Astrocyte of the cerebellum (primary cell): ENCODE results near the gene KCP.

Experiments used
- DNase-seq: peaks from one replicate; pipeline ENCODE4 v3.0.0-alpha.2; 2011; ENCODE audit warnings: low read depth
- H3K4me3 ChIP-seq: 2 replicates; pipeline ENCODE4 v1.5.1; 2011; ENCODE audit warnings: mild to moderate bottlenecking, low read depth, low read length, moderate library complexity
- CTCF ChIP-seq: IDR thresholded peaks from 2 replicates; pipeline ENCODE4 v1.5.1; 2012; ENCODE audit warnings: low read length, low read depth, moderate library complexity, mild to moderate bottlenecking; ENCODE audit errors: missing control alignments
- in situ Hi-C: cut with HindIII; loops from 2 replicates; pipeline ENCODE4 v1.10.0; 2017; ENCODE audit warnings: low sequenced_read_pairs

The KCP gene

DNA sequence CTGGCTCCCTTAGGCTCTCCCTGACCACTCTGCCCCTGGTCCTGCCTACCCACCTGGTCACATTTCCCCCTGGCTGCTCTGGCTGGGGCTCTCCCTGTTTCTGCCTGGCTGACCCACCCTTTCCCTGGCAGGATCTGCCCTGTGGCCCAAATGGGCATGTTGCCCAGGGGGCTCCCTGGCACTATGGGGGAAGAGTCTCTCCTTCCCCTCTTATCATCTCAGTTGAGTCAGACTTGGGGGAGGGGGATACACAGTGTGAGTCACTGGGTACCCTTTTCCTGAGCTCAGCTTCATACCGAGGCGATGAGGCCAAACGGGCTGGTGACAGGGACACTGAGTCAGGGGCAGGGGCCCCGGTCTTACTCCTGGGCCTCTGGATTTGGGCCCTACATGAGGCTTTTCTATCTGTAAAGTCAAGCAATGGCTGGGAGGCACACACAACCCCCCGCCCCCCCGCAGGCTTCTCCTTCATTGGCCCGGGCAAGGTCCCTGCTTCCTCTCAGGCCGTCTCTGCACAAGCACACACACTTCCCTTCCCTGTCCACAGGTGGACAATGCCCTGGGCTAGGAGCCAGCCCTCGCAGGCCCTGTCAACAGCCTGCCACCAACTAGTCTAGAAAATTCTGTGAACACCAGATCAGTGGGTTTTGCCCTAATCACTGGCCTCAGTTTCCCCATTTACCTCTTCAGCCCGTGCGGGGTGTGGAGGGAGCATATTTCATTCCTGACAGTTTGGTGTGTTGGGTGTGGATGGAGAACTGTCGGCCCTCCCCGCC, 80.9 kb downstream of the KCP start:
- DNase-seq: no peak
- in situ Hi-C loops: no loop called here
- TF ChIP-seq CTCF: no peak
- H3K4me3 ChIP-seq: peak overlapping the region; percentile 87

DNA sequence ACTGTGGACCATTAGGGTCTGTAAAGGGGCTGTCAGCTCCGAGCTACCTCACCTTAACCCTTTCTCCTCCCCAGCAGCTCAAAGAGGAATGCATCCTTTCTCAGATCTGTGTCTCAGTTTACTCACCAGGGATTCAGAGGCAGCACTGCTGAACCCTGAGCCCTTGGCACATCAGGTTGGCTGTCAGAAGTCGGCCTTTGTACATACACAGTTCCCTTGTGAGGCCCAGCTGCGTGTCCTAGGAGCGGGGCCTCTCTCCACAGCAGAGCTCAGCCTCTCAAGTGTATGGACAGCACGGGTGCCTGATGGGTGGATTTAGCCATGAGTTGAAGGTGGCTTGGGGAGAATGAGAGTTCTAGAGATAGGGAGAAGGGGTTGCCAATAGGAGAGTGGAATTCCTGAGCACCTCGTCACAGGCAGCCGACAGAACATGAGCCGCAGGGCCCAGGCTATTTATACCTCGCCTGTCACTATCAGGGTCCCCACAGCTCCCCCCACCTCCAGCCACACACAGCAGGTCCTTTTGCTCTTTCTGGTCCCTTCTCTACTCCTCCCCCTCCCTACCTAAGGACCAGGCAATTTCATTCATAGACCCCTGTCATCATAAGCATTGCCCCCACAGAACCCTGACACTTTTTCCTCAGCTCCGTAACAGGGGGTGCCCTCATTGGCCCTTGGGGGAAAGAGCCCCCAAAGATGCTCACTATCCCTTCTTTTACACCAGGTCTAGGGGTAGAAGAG, 82.4 kb downstream of the KCP start:
- DNase-seq: peak; percentile 42
- H3K4me3 ChIP-seq: no peak overlapping the region
- in situ Hi-C loops: no loop called here
- TF ChIP-seq CTCF: no peak

GRCh38 chr7:128827248-128827958, 83.1 kb downstream of the KCP start:
- no peak for TF ChIP-seq CTCF
- DNase-seq: no peak
- in situ Hi-C loops: no loop called here
- no peak overlapping the region for H3K4me3 ChIP-seq

GRCh38 chr7:128826916-128827247, 83.6 kb downstream of the KCP start:
- no peak for TF ChIP-seq CTCF
- in situ Hi-C loops: no loop called here
- no peak for DNase-seq
- no peak overlapping the region for H3K4me3 ChIP-seq
